ENCODE data around the gene XPO4.

The XPO4 gene

DNA sequence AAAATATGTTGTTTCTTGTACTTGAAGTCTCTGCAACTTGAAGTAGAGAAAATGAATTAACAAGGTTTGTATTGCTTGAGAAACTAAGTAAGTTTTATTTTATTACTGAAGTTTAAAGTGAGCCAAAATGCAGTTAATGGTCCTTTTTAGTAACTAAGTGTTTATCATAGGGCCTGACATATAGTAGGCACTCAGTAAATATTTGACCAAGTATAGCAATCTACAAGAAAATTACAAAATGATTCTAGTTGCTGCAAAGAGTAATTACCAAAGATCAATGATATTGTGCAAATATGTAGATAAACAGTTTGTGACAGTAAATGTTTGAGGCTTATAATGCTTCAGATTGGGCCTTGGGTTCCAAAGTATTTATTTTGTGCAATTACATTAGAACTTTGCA is 2.4 kb upstream of the XPO4 start:
- ATAC-seq (ENCODE audit: low read depth) (no peak), DNase-seq (ENCODE audit: low spot score) (no peak)
- Histone ChIP-seq H3K4me3 (ENCODE audit: severe bottlenecking) (no peak overlapping the region), H3K27ac (ENCODE audit: poor library complexity, severe bottlenecking) (no peak overlapping the region), H3K9me3 (ENCODE audit: severe bottlenecking) (no peaks in the 10 kb centered on the region), H3K4me1 (ENCODE audit: insufficient read depth, poor library complexity, severe bottlenecking) (peaks cover 9% of the 10 kb centered on the region), H3K27me3 (ENCODE audit: insufficient read depth, poor library complexity, severe bottlenecking) (no peaks in the 10 kb centered on the region), H3K36me3 (ENCODE audit: low read depth) (peaks cover 7% of the 10 kb centered on the region)
- TF ChIP-seq, protein P1, sequence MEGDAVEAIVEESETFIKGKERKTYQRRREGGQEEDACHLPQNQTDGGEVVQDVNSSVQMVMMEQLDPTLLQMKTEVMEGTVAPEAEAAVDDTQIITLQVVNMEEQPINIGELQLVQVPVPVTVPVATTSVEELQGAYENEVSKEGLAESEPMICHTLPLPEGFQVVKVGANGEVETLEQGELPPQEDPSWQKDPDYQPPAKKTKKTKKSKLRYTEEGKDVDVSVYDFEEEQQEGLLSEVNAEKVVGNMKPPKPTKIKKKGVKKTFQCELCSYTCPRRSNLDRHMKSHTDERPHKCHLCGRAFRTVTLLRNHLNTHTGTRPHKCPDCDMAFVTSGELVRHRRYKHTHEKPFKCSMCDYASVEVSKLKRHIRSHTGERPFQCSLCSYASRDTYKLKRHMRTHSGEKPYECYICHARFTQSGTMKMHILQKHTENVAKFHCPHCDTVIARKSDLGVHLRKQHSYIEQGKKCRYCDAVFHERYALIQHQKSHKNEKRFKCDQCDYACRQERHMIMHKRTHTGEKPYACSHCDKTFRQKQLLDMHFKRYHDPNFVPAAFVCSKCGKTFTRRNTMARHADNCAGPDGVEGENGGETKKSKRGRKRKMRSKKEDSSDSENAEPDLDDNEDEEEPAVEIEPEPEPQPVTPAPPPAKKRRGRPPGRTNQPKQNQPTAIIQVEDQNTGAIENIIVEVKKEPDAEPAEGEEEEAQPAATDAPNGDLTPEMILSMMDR (IDR thresholded peaks at IDR 0.05; ENCODE audit: poor library complexity, severe bottlenecking) = no peak

DNA sequence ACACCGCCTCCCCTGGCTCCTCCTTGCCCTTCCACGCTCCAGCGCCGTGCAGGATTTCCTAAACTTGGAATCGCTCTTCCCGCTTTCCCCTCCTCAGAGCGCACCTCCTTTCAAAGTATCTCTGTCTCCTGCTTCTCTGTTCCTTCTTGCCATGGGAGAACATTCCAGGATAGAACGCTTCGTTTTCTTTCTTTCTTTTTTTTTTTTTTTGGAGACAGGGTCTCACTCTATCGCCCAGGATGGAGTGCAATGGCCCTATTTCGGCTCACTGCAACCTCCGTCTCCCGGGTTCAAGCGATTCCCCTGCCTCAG is 574 bp upstream of the XPO4 start:
- peaks cover 9% of the 10 kb centered on the region for H3K4me1 ChIP-seq (ENCODE audit: insufficient read depth, poor library complexity, severe bottlenecking)
- H3K36me3 ChIP-seq (ENCODE audit: low read depth) = peaks cover 20% of the 10 kb centered on the region
- TF ChIP-seq, protein P1 (IDR thresholded peaks at IDR 0.05; ENCODE audit: poor library complexity, severe bottlenecking) = no peak
- peak overlapping the region; percentile 100 for H3K4me3 ChIP-seq (ENCODE audit: severe bottlenecking)
- DNase-seq (ENCODE audit: low spot score) (no peak), ATAC-seq (ENCODE audit: low read depth) (no peak; the same call in 2 of the 3 replicates)
- no peaks in the 10 kb centered on the region for H3K9me3 ChIP-seq (ENCODE audit: severe bottlenecking)
- H3K27ac ChIP-seq (ENCODE audit: poor library complexity, severe bottlenecking) = peak overlapping the region; percentile 62
- no peaks in the 10 kb centered on the region for H3K27me3 ChIP-seq (ENCODE audit: insufficient read depth, poor library complexity, severe bottlenecking)

DNA sequence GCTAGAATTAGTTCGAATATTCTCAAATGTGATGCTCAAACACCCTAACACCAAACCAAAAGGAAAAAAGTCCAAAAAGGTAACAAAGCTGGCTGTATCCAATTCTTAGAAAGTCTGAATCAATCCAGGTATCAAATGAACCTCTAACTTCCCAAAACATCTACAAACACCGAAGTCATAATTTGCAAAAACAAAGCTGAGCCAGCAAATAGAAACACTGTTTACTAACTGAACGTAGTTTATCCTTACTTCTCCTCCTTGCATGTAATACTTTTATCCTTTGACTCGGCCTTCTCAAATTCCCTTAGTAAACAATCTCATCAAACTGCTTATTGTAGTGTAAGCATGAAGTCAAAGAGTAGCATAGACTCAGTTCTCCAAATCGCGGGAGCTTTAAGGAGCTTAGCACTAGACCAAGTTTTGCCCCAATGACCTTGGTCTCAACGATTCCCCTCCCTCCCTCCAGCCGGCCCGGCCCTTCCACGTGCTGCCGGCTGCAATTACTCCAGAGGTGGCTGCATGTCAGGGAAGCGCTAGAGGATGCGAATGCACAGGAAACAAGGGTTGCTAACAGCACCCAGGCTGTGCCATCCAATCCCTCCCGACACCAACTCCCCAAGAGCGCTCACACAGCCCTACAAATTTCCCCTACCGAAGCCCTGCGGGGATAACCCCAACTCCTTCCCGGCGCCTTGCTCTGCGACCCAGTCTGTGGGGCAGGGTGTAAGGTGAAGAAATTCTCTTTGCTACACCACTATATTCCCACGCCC is 693 bp downstream of the XPO4 start:
- Histone ChIP-seq H3K9me3 (ENCODE audit: severe bottlenecking) (no peaks in the 10 kb centered on the region), H3K27me3 (ENCODE audit: insufficient read depth, poor library complexity, severe bottlenecking) (no peaks in the 10 kb centered on the region), H3K27ac (ENCODE audit: poor library complexity, severe bottlenecking) (peak overlapping the region; percentile 62), H3K4me3 (ENCODE audit: severe bottlenecking) (peak overlapping the region; percentile 100), H3K4me1 (ENCODE audit: insufficient read depth, poor library complexity, severe bottlenecking) (peaks cover 9% of the 10 kb centered on the region), H3K36me3 (ENCODE audit: low read depth) (peaks cover 24% of the 10 kb centered on the region)
- DNase-seq (ENCODE audit: low spot score) = no peak
- peak; percentile 60 for ATAC-seq (ENCODE audit: low read depth)
- TF ChIP-seq, protein P1 (IDR thresholded peaks at IDR 0.05; ENCODE audit: poor library complexity, severe bottlenecking) = no peak

DNA sequence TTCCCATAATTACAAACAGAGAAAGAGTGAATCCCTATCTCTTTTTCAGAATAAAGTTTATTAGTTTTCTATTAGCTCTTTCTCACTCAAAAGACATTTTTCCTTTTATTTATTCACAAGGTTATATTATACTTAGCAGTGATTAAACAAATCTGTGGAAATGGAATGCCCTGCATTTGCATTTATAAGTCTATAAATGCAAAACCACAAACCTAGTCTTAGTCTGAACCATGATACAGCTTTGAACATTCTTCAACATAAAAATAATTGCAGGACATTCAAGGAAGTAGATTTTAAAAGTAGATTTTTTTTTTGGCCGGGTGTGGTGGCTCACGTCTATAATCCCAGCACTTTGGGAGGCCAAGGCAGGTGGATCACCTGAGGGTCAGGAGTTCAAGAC is 8.3 kb downstream of the XPO4 start:
- Histone ChIP-seq H3K36me3 (ENCODE audit: low read depth) (peaks cover 16% of the 10 kb centered on the region), H3K4me1 (ENCODE audit: insufficient read depth, poor library complexity, severe bottlenecking) (no peaks in the 10 kb centered on the region), H3K4me3 (ENCODE audit: severe bottlenecking) (no peak overlapping the region), H3K27ac (ENCODE audit: poor library complexity, severe bottlenecking) (no peak overlapping the region), H3K27me3 (ENCODE audit: insufficient read depth, poor library complexity, severe bottlenecking) (no peaks in the 10 kb centered on the region), H3K9me3 (ENCODE audit: severe bottlenecking) (no peaks in the 10 kb centered on the region)
- DNase-seq (ENCODE audit: low spot score) (no peak), ATAC-seq (ENCODE audit: low read depth) (no peak)
- TF ChIP-seq, protein P1 (IDR thresholded peaks at IDR 0.05; ENCODE audit: poor library complexity, severe bottlenecking) = no peak

DNA sequence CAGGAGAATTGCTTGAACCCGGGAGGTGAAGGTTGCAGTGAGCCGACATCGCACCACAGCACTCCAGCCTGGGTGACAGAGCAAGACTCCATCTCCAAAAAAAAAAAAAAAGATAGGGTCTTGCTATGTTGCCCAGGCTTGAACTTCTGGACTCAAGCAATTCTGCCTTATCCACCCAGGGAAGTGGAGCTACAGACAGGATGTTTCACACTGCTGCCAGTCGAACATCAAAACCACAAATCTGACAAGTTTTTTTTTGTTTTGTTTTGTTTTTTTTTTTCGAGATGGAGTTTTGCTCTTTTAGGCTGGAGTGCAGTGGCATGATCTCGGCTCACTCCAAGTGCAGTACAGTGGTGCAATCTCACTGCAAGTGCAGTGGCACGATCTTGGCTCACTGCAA is 10.8 kb downstream of the XPO4 start:
- ATAC-seq (ENCODE audit: low read depth) = no peak

More for the DNA sequence above, 10.8 kb downstream of the XPO4 start:
- H3K4me1 ChIP-seq (ENCODE audit: insufficient read depth, poor library complexity, severe bottlenecking) = no peaks in the 10 kb centered on the region
- no peak overlapping the region for H3K4me3 ChIP-seq (ENCODE audit: severe bottlenecking)
- no peaks in the 10 kb centered on the region for H3K27me3 ChIP-seq (ENCODE audit: insufficient read depth, poor library complexity, severe bottlenecking)
- H3K9me3 ChIP-seq (ENCODE audit: severe bottlenecking) = no peaks in the 10 kb centered on the region
- no peak for DNase-seq (ENCODE audit: low spot score)
- TF ChIP-seq, protein P1 (IDR thresholded peaks at IDR 0.05; ENCODE audit: poor library complexity, severe bottlenecking) = no peak
- peaks cover 7% of the 10 kb centered on the region; the same call in 1 of the 2 replicates for H3K36me3 ChIP-seq (ENCODE audit: low read depth)
- H3K27ac ChIP-seq (ENCODE audit: poor library complexity, severe bottlenecking) = no peak overlapping the region
